Karpas-422 (cell line): ENCODE data around the gene SCUBE2. TPM values are rescaled to one million over a fixed set of nuclear protein-coding genes. Genes with fewer than 3 reads are reported as not detected.

Source experiments
- DNase-seq: peaks from one replicate; pipeline ENCODE4 v3.0.0-alpha.2; 2015
- H2AFZ ChIP-seq: fragments of 200-600 bp; sonication (generic); 2 replicates; pipeline ENCODE4 v1.6.1; 2014; ENCODE audit warnings: antibody characterized with exemption, low read length, mixed read lengths
- H3K27ac ChIP-seq: fragments of 200-600 bp; sonication (generic); 2 replicates; pipeline ENCODE4 v1.5.1; 2014; ENCODE audit warnings: mild to moderate bottlenecking, low read length, moderate library complexity
- H3K27me3 ChIP-seq: fragments of 200-600 bp; sonication (generic); 2 replicates; pipeline ENCODE4 v1.6.1; 2014; ENCODE audit warnings: low read length, mixed read lengths
- H3K36me3 ChIP-seq: fragments of 200-600 bp; sonication (generic); 2 replicates; pipeline ENCODE4 v1.6.1; 2014; ENCODE audit warnings: low read length, mixed read lengths; ENCODE audit not compliant: insufficient read depth
- H3K4me1 ChIP-seq: fragments of 200-600 bp; sonication (generic); 2 replicates; pipeline ENCODE4 v1.6.1; 2014; ENCODE audit warnings: mild to moderate bottlenecking, low read length, mixed read lengths
- H3K4me2 ChIP-seq: fragments of 200-600 bp; sonication (generic); 2 replicates; pipeline ENCODE4 v1.6.1; 2014; ENCODE audit warnings: low read length, low read depth, mild to moderate bottlenecking; ENCODE audit not compliant: poor library complexity, severe bottlenecking
- H3K4me3 ChIP-seq: fragments of 200-600 bp; sonication (generic); 2 replicates; pipeline ENCODE4 v1.5.1; 2014; ENCODE audit warnings: mild to moderate bottlenecking, antibody characterized with exemption, low read length, mixed read lengths
- H3K79me2 ChIP-seq: fragments of 200-600 bp; sonication (generic); 2 replicates; pipeline ENCODE4 v1.6.1; 2014; ENCODE audit warnings: mild to moderate bottlenecking, low read length, mixed read lengths
- H3K9ac ChIP-seq: fragments of 200-600 bp; sonication (generic); 2 replicates; pipeline ENCODE4 v1.6.0; 2014; ENCODE audit warnings: low read length
- H3K9me2 ChIP-seq: fragments of 200-600 bp; sonication (generic), shearing (Covaris generic); replicated peaks from 2 replicates; pipeline ENCODE4 v1.6.0; 2014; ENCODE audit warnings: mild to moderate bottlenecking, low read length, moderate library complexity; ENCODE audit not compliant: insufficient read depth
- H3K9me3 ChIP-seq: fragments of 300-700, 200-600 bp; sonication (generic); 2 replicates; pipeline ENCODE4 v1.6.1; 2014; ENCODE audit warnings: low read length, mixed read lengths
- H4K20me1 ChIP-seq: fragments of 200-600 bp; sonication (generic); 2 replicates; pipeline ENCODE4 v1.6.1; 2014; ENCODE audit warnings: mild to moderate bottlenecking, antibody characterized with exemption, low read length, low read depth; ENCODE audit not compliant: insufficient read depth
- total RNA-seq: library from RNA; depleted of rRNA; stranded (reverse); fragments of >200 nt; shearing (Covaris generic); gene quantifications from 2 replicates; pipeline ENCODE4 v1.2.3, GENCODE V29; 2014; ENCODE audit warnings: low replicate concordance

Gene SCUBE2
- total RNA-seq, 1 experiment from 2014 or later = not detected

DNA sequence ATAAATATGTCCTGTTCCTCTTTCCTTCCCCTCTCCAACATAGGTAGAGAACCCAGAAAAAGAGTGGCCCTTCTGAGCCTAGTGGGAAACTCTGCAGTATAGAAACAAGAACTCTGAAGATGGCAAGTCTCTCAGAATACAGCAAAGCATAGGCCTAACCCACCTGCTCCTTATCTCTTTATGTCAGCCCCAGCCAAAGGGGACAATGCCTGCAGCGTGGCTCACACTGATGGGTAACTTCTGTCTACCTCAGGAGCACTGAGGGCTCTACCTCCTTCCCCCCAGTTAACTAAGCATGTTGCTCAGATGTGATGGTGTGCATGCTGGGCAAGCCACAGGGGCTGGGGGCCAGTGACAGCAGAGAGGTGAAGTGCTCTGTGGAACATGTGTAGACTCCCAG lies 82.7 kb downstream of the SCUBE2 start:
- no peak overlapping the region for H3K27ac ChIP-seq
- H3K4me1 ChIP-seq = no peaks in the 10 kb centered on the region; the same call in 1 of the 2 replicates
- no peaks in the 10 kb centered on the region for H3K79me2 ChIP-seq
- H3K36me3 ChIP-seq = no peaks in the 10 kb centered on the region
- H3K4me2 ChIP-seq = no peak overlapping the region
- no peak overlapping the region for H3K9ac ChIP-seq
- H3K9me2 ChIP-seq = no peaks in the 10 kb centered on the region
- H3K4me3 ChIP-seq = no peak overlapping the region
- H3K27me3 ChIP-seq = no peaks in the 10 kb centered on the region
- no peaks in the 10 kb centered on the region for H3K9me3 ChIP-seq
- DNase-seq = no peak
- no peaks in the 10 kb centered on the region for H4K20me1 ChIP-seq
- no peak overlapping the region for H2AFZ ChIP-seq

DNA sequence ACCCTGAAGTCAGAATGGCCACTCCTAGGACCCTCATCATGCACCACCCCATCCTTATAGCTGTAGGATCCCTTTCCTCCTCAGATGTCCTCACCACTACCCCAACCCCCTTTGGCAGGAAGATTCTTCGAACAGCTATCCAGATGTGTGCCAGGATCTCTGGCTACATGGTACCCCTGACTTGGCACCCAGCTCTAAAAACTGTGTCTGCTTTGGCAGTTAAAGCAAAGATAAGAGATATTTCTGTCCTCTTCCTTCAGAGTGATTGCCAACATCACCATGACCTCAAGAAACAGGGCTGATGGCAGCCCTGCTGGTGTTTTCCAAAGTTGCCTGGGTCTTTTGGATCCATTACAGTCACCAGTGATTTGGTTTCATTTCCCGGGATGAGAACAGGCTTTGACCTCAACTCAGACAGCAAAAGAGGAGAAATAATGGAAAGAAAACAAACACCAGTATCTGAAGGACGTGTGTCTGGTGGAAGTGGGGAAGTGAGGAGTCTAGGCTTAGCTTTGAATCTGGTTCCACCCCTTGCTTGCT lies 83.3 kb downstream of the SCUBE2 start:
- Histone ChIP-seq H3K79me2 (no peaks in the 10 kb centered on the region), H3K27me3 (no peaks in the 10 kb centered on the region), H3K9me3 (no peaks in the 10 kb centered on the region), H3K4me3 (no peak overlapping the region), H3K9me2 (no peaks in the 10 kb centered on the region), H4K20me1 (no peaks in the 10 kb centered on the region), H3K36me3 (no peaks in the 10 kb centered on the region), H3K4me1 (no peaks in the 10 kb centered on the region; the same call in 1 of the 2 replicates), H3K27ac (no peak overlapping the region), H3K4me2 (no peak overlapping the region), H3K9ac (no peak overlapping the region), H2AFZ (no peak overlapping the region)
- DNase-seq = no peak

GRCh38 chr11:9005087-9005486 lies 86.3 kb downstream of the SCUBE2 start:
- Histone ChIP-seq H3K4me2 (no peak overlapping the region), H3K27ac (no peak overlapping the region), H3K9ac (no peak overlapping the region), H3K79me2 (no peaks in the 10 kb centered on the region), H4K20me1 (no peaks in the 10 kb centered on the region), H2AFZ (no peak overlapping the region), H3K4me1 (no peaks in the 10 kb centered on the region; the same call in 1 of the 2 replicates), H3K9me3 (no peaks in the 10 kb centered on the region), H3K36me3 (no peaks in the 10 kb centered on the region), H3K9me2 (no peaks in the 10 kb centered on the region), H3K4me3 (no peak overlapping the region), H3K27me3 (no peaks in the 10 kb centered on the region)
- no peak for DNase-seq

- no peak overlapping the region for H3K4me2 ChIP-seq
- no peak overlapping the region for H3K9ac ChIP-seq
- DNase-seq = no peak
Measured at GRCh38 chr11:9004183-9004926, 87.0 kb downstream of the SCUBE2 start.

GRCh38 chr11:9003573-9004182 lies 87.7 kb downstream of the SCUBE2 start, which contains the start of gene NRIP3:
Gene NRIP3 (minus strand): TSS chr11:9004001. CDS start chr11:9003935, 66 bp downstream.
- H3K4me3 ChIP-seq = no peak within 1 kb of the TSS
- H4K20me1 ChIP-seq = no peaks in the 10 kb centered on the region
- no peak within 1 kb of the TSS for H2AFZ ChIP-seq
- no peak within 1 kb of the TSS for H3K27ac ChIP-seq
- no peak within 1 kb of the TSS for H3K9ac ChIP-seq
- no peaks in the 10 kb centered on the region; the same call in 1 of the 2 replicates for H3K4me1 ChIP-seq
- H3K79me2 ChIP-seq = no peaks in the 10 kb centered on the region
- H3K36me3 ChIP-seq = no peaks in the 10 kb centered on the region
- no peak within 1 kb of the TSS for H3K4me2 ChIP-seq
- H3K27me3 ChIP-seq = no peaks in the 10 kb centered on the region
- DNase-seq = no peak
- no peaks in the 10 kb centered on the region for H3K9me3 ChIP-seq
- no peaks in the 10 kb centered on the region for H3K9me2 ChIP-seq

More at GRCh38 chr11:9004183-9004926, 87.0 kb downstream of the SCUBE2 start:
- H3K9me2 ChIP-seq = no peaks in the 10 kb centered on the region
- no peaks in the 10 kb centered on the region for H3K27me3 ChIP-seq
- H3K79me2 ChIP-seq = no peaks in the 10 kb centered on the region
- no peak overlapping the region for H3K4me3 ChIP-seq
- no peaks in the 10 kb centered on the region; the same call in 1 of the 2 replicates for H3K4me1 ChIP-seq
- no peaks in the 10 kb centered on the region for H3K9me3 ChIP-seq
- H3K36me3 ChIP-seq = no peaks in the 10 kb centered on the region
- no peak overlapping the region for H3K27ac ChIP-seq
- no peak overlapping the region for H2AFZ ChIP-seq
- no peaks in the 10 kb centered on the region for H4K20me1 ChIP-seq

DNA sequence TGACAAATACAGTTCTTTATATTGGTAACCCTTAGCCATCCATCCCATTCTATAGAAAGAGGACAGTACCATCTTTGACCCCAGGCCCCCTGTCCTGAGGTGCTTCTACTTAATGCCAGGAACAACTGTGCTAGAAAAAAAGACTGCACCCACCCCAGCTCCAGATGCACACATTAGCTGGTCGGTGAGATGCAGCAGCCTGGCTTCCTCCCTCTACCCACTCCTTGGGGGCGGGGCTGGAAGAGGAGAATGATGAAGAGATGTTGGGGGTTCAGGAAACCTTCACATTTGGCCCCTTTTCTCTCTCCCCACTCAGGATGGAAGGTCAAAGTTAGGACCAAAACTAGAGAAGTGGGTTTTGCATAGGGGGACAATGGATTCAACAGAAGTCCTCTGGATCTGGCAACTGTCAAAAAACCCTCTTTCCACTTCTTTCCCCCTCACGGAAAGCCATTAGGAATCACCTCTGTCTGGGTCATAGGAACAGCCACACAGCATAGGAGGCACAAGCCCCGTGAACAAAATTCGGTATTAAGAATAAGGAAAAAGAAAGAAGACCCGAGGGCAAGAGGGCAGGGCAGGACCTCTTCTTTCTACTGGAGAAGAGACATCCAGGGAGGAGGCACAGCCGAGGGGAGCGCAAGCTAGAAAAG lies 88.4 kb downstream of the SCUBE2 start:
- Histone ChIP-seq H3K4me3 (no peak overlapping the region), H4K20me1 (no peaks in the 10 kb centered on the region), H3K27ac (no peak overlapping the region), H3K79me2 (no peaks in the 10 kb centered on the region), H3K27me3 (no peaks in the 10 kb centered on the region), H3K4me1 (no peaks in the 10 kb centered on the region; the same call in 1 of the 2 replicates), H3K9ac (no peak overlapping the region), H3K36me3 (no peaks in the 10 kb centered on the region), H3K9me3 (no peaks in the 10 kb centered on the region), H2AFZ (no peak overlapping the region), H3K9me2 (no peaks in the 10 kb centered on the region), H3K4me2 (no peak overlapping the region)
- no peak for DNase-seq

GRCh38 chr11:9001736-9002135 lies 89.7 kb downstream of the SCUBE2 start:
- Histone ChIP-seq H3K36me3 (no peaks in the 10 kb centered on the region), H3K79me2 (no peaks in the 10 kb centered on the region), H3K4me3 (no peak overlapping the region), H3K9ac (no peak overlapping the region), H2AFZ (no peak overlapping the region), H3K9me3 (no peaks in the 10 kb centered on the region), H3K9me2 (no peaks in the 10 kb centered on the region), H3K27me3 (no peaks in the 10 kb centered on the region), H3K4me1 (no peaks in the 10 kb centered on the region), H4K20me1 (no peaks in the 10 kb centered on the region), H3K4me2 (no peak overlapping the region), H3K27ac (no peak overlapping the region)
- DNase-seq = no peak

GRCh38 chr11:8998017-8998416 lies 93.4 kb downstream of the SCUBE2 start:
- Histone ChIP-seq H3K9me2 (no peaks in the 10 kb centered on the region), H2AFZ (no peak overlapping the region), H3K79me2 (no peaks in the 10 kb centered on the region), H3K9ac (no peak overlapping the region), H3K36me3 (no peaks in the 10 kb centered on the region), H4K20me1 (no peaks in the 10 kb centered on the region), H3K9me3 (no peaks in the 10 kb centered on the region), H3K27me3 (no peaks in the 10 kb centered on the region), H3K4me2 (no peak overlapping the region), H3K4me1 (no peaks in the 10 kb centered on the region), H3K27ac (no peak overlapping the region), H3K4me3 (no peak overlapping the region)
- DNase-seq = no peak
